Measurements from ENCODE around the gene PRXL2A.

DNA sequence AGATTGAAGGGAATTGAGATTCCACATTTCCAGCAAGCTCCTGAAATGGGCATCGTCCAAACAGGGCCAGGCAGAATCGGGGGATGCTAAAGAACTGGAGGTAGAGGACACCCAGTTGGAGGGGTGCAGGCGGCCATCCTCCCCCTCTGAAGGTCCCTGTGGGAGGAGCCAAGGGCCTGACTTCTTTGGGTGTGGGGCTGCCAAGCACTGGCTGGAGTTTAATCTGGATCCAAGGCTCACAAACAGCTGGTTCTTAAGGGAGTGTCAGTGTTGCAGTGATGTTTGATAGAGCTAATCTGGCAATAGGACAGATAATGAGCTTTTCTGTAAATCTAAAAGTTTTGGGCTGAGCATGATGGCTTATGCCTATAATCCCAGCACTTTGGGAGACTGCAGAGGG, 66.6 kb downstream of the PRXL2A start:
- TF ChIP-seq, protein P1, sequence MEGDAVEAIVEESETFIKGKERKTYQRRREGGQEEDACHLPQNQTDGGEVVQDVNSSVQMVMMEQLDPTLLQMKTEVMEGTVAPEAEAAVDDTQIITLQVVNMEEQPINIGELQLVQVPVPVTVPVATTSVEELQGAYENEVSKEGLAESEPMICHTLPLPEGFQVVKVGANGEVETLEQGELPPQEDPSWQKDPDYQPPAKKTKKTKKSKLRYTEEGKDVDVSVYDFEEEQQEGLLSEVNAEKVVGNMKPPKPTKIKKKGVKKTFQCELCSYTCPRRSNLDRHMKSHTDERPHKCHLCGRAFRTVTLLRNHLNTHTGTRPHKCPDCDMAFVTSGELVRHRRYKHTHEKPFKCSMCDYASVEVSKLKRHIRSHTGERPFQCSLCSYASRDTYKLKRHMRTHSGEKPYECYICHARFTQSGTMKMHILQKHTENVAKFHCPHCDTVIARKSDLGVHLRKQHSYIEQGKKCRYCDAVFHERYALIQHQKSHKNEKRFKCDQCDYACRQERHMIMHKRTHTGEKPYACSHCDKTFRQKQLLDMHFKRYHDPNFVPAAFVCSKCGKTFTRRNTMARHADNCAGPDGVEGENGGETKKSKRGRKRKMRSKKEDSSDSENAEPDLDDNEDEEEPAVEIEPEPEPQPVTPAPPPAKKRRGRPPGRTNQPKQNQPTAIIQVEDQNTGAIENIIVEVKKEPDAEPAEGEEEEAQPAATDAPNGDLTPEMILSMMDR (IDR thresholded peaks at IDR 0.05), result no peak
- TF ChIP-seq POLR2A (IDR thresholded peaks at IDR 0.05), result no peak

Data from esophagus squamous epithelium (tissue), 4 donors.